Calu3 (cell line): ENCODE measurements around the gene C10orf53. TPM values are rescaled to one million over a fixed set of nuclear protein-coding genes. Genes with fewer than 3 reads are reported as not detected.

Experiments
- Bru-seq: library from RNA; stranded (reverse); fragments of 400-500 nt; gene quantifications from one replicate; lab custom pipeline; 2021; lab: Mats Ljungman, UMichigan
- BruChase-seq, 2 experiments: library from RNA; stranded (reverse); fragments of 400-500 nt; gene quantifications; one replicate each; lab custom pipeline; 2021; lab: Mats Ljungman, UMichigan
- BruUV-seq: library from RNA; stranded (reverse); fragments of 400-500 nt; replicated peaks from 2 replicates; lab custom pipeline; 2021; lab: Mats Ljungman, UMichigan
- CTCF ChIA-PET: fragments of 300-600 bp; sonication (Branson Sonifier 250); formaldehyde crosslinking; loops from one replicate; lab custom pipeline; 2022; ENCODE audit warnings: antibody characterized with exemption; lab: Charles Lee
- DNase-seq: peaks from one replicate; pipeline ENCODE4 v3.0.0; 2022
- H3K27ac Mint-ChIP-seq: one replicate; pipeline ENCODE4 v1.8.0; 2022; ENCODE audit warnings: mixed read lengths; ENCODE audit not compliant: unreplicated experiment
- H3K27me3 Mint-ChIP-seq: one replicate; pipeline ENCODE4 v1.8.0; 2022; ENCODE audit warnings: mixed read lengths; ENCODE audit not compliant: unreplicated experiment
- H3K36me3 Mint-ChIP-seq: one replicate; pipeline ENCODE4 v1.8.0; 2022; ENCODE audit warnings: mild to moderate bottlenecking, moderate library complexity, mixed read lengths; ENCODE audit not compliant: insufficient read depth, unreplicated experiment
- H3K4me1 Mint-ChIP-seq: one replicate; pipeline ENCODE4 v1.8.0; 2022; ENCODE audit warnings: mild to moderate bottlenecking, low read depth, mixed read lengths; ENCODE audit not compliant: unreplicated experiment
- H3K4me3 Mint-ChIP-seq: one replicate; pipeline ENCODE4 v1.8.0; 2022; ENCODE audit warnings: mild to moderate bottlenecking, low read depth, moderate library complexity, mixed read lengths; ENCODE audit not compliant: unreplicated experiment
- H3K9me3 Mint-ChIP-seq: one replicate; pipeline ENCODE4 v1.8.0; 2022; ENCODE audit warnings: low read depth, mixed read lengths; ENCODE audit not compliant: unreplicated experiment
- CTCF ChIP-seq: fragments of 200-600 bp; IDR thresholded peaks from one replicate; pipeline ENCODE4 v1.8.0; 2022; ENCODE audit warnings: antibody characterized with exemption; ENCODE audit not compliant: unreplicated experiment
- intact Hi-C: fragments of 100-400 bp; cut with micrococcal nuclease; formaldehyde crosslinking; loops from one replicate; pipeline ENCODE4 v1.10.0; 2022; ENCODE audit not compliant: unreplicated experiment
- long read RNA-seq: library from polyadenylated mRNA; stranded (forward); transcript quantifications from one replicate; pipeline ENCODE4 v2.0.0, GENCODE V29; 2022
- total RNA-seq: library from RNA; stranded (reverse); gene quantifications from 2 replicates; pipeline ENCODE4 v1.2.3, GENCODE V29; 2022

The C10orf53 gene
- total RNA-seq (not detected in 2 replicates), Bru-seq, nascent RNA (not detected), BruChase-seq, experiment 1, labeled RNA remaining after a 6-hour chase (not detected), BruChase-seq, experiment 2, labeled RNA remaining after a 2-hour chase (not detected)
- long read RNA-seq = 0 reads

GRCh38 chr10:49679480-49679893 is at the start of gene C10orf53:
Gene C10orf53, plus strand, starts transcription at chr10:49679651. Its CDS starts 47 bp downstream, at chr10:49679698.
- Mint-ChIP-seq H3K27me3 (peaks cover 85% of the 10 kb centered on the region), H3K36me3 (no peaks in the 10 kb centered on the region), H3K9me3 (no peaks in the 10 kb centered on the region), H3K4me1 (no peaks in the 10 kb centered on the region), H3K4me3 (no peak within 1 kb of the TSS), H3K27ac (no peak within 1 kb of the TSS)
- no TSS peak for BruUV-seq
- intact Hi-C loops = no loop called here
- DNase-seq = no peak
- TF ChIP-seq CTCF = no peak
- CTCF ChIA-PET = no interaction called here

GRCh38 chr10:49631975-49632374 is 47.5 kb upstream of the C10orf53 start:
- H3K36me3 Mint-ChIP-seq = no peaks in the 10 kb centered on the region
- no peak for TF ChIP-seq CTCF
- H3K4me1 Mint-ChIP-seq = no peaks in the 10 kb centered on the region
- H3K27me3 Mint-ChIP-seq = peaks cover 22% of the 10 kb centered on the region
- no peaks in the 10 kb centered on the region for H3K9me3 Mint-ChIP-seq
- no peak overlapping the region for H3K4me3 Mint-ChIP-seq
- CTCF ChIA-PET = no interaction called here
- no peak overlapping the region for H3K27ac Mint-ChIP-seq
- no peak for DNase-seq
- BruUV-seq = no TSS peak
- intact Hi-C loops = no loop called here

- TF ChIP-seq CTCF = no peak
- H3K36me3 Mint-ChIP-seq = no peaks in the 10 kb centered on the region
- no peak for DNase-seq
- H3K27ac Mint-ChIP-seq = no peak overlapping the region
- no peaks in the 10 kb centered on the region for H3K9me3 Mint-ChIP-seq
- intact Hi-C loops = no loop called here
- H3K27me3 Mint-ChIP-seq = peaks cover 29% of the 10 kb centered on the region
- BruUV-seq = no TSS peak
- H3K4me3 Mint-ChIP-seq = no peak overlapping the region
- CTCF ChIA-PET = no interaction called here
- no peaks in the 10 kb centered on the region for H3K4me1 Mint-ChIP-seq
These were observed 46.8 kb upstream of the C10orf53 start for GRCh38 chr10:49632406-49633317.

GRCh38 chr10:49633327-49634068 is 46.0 kb upstream of the C10orf53 start:
- no peak for TF ChIP-seq CTCF
- CTCF ChIA-PET = no interaction called here
- no peak for DNase-seq
- BruUV-seq = no TSS peak
- Mint-ChIP-seq H3K27ac (no peak overlapping the region), H3K27me3 (peaks cover 37% of the 10 kb centered on the region), H3K4me3 (no peak overlapping the region), H3K36me3 (no peaks in the 10 kb centered on the region), H3K9me3 (no peaks in the 10 kb centered on the region), H3K4me1 (no peaks in the 10 kb centered on the region)
- intact Hi-C loops = no loop called here
